A549 (cell line): Measurements from ENCODE around the gene FBXO11. TPM values are rescaled to one million over a fixed set of nuclear protein-coding genes. Genes with fewer than 3 reads are reported as not detected.

Source experiments
- ATAC-seq, 2 experiments: fragments of 200-7000 bp in 1 of 2; fragments of >200 bp in 1 of 2; cut with Nextera tagmentation in 1 of 2; cut with Tn5 transposase in 1 of 2; 3 replicates each; pipeline versions ENCODE4 v1.8.0 to v1.9.1; 2018 to 2020; ENCODE audit warnings: mild to moderate bottlenecking in 1 of 2, moderate library complexity in 1 of 2
- CTCF ChIA-PET: fragments of 300-600 bp; sonication (Branson Sonifier 250); formaldehyde crosslinking; extraction: SDS; loops from one replicate; lab custom pipeline; 2021; ENCODE audit warnings: antibody characterized with exemption, inconsistent platforms; lab: Yijun Ruan, JAX
- POLR2A ChIA-PET: fragments of 350-600 bp; formaldehyde crosslinking; extraction: SDS; loops from one replicate; lab custom pipeline; 2021; ENCODE audit warnings: antibody characterized with exemption, inconsistent platforms; lab: Yijun Ruan, JAX
- DNase-seq, 2 experiments: peaks; one replicate each; pipeline versions ENCODE4 v3.0.0 to v3.0.0-alpha.2; 2011 to 2016; ENCODE audit warnings: low read depth in 1 of 2, low spot score in 1 of 2
- FAIRE-seq: peaks from 2 replicates; lab custom pipeline; 2011; peaks lifted over from hg19 to GRCh38; lab: Jason Lieb, UNC
- H3K27ac ChIP-seq, 2 experiments: fragments of >200 bp; sonication (Bioruptor Twin); formaldehyde crosslinking; 3 replicates each; pipeline ENCODE4 v1.5.1; 2016 to 2017
- H3K4me1 ChIP-seq: fragments of >200 bp; sonication (Bioruptor Twin); formaldehyde crosslinking; 3 replicates; pipeline ENCODE4 v1.6.1; 2016
- H3K4me2 ChIP-seq: fragments of >200 bp; sonication (Bioruptor Twin); formaldehyde crosslinking; 3 replicates; pipeline ENCODE4 v1.6.1; 2016
- H3K4me3 ChIP-seq: fragments of >200 bp; sonication (Bioruptor Twin); formaldehyde crosslinking; 3 replicates; pipeline ENCODE4 v1.5.1; 2016
- H3K9me3 ChIP-seq: fragments of >200 bp; sonication (Bioruptor Twin); formaldehyde crosslinking; 3 replicates; pipeline ENCODE4 v1.6.1; 2016
- CHD4 ChIP-seq: fragments of 200-600 bp; sonication (generic); IDR thresholded peaks from 2 replicates; pipeline ENCODE4 v1.6.1; 2016; ENCODE audit warnings: antibody characterized with exemption, mild to moderate bottlenecking, borderline replicate concordance
- ESRRA ChIP-seq: fragments of 150-350 bp; IDR thresholded peaks from 2 replicates; pipeline ENCODE4 v1.6.1; 2014; ENCODE audit warnings: mild to moderate bottlenecking, low read length, borderline replicate concordance
- FOSB ChIP-seq: fragments of 250-450 bp; sonication (Bioruptor Pico); IDR thresholded peaks from 2 replicates; pipeline ENCODE4 v1.5.0; 2020; ENCODE audit warnings: mild to moderate bottlenecking, moderate library complexity
- HOXB13 ChIP-seq: fragments of 250-450 bp; sonication (Bioruptor Pico); IDR thresholded peaks from 2 replicates; pipeline ENCODE4 v1.5.0; 2020; ENCODE audit warnings: low read depth, mild to moderate bottlenecking, moderate library complexity
- HOXB5 ChIP-seq: fragments of 250-450 bp; sonication (Bioruptor Pico); IDR thresholded peaks from 2 replicates; pipeline ENCODE4 v1.5.0; 2020; ENCODE audit warnings: mild to moderate bottlenecking, moderate library complexity
- KDM1A ChIP-seq: fragments of 200-600 bp; sonication (generic); IDR thresholded peaks from 2 replicates; pipeline ENCODE4 v1.6.1; 2016; ENCODE audit warnings: low read depth, mild to moderate bottlenecking
- MAFK ChIP-seq: fragments of 450-650 bp; IDR thresholded peaks from 2 replicates; pipeline ENCODE4 v1.6.1; 2014; ENCODE audit not compliant: partially characterized antibody
- MYC ChIP-seq: IDR thresholded peaks from 2 replicates; pipeline ENCODE4 v1.6.1; 2012; ENCODE audit warnings: mild to moderate bottlenecking, inconsistent platforms, low read length, improper control_type of control experiment, borderline replicate concordance
- NPAS2 ChIP-seq: fragments of 250-450 bp; sonication (Bioruptor Pico); IDR thresholded peaks from 2 replicates; pipeline ENCODE4 v1.8.0; 2022; ENCODE audit warnings: mild to moderate bottlenecking, moderate library complexity, borderline replicate concordance
- PBX3 ChIP-seq: IDR thresholded peaks from 2 replicates; pipeline ENCODE4 v1.6.1; 2012
- RFX5 ChIP-seq: fragments of 450-650 bp; IDR thresholded peaks from 2 replicates; pipeline ENCODE4 v1.7.1; 2014; ENCODE audit warnings: antibody characterized with exemption, mild to moderate bottlenecking, moderate library complexity
- SMC3 ChIP-seq: fragments of >200 bp; sonication (Bioruptor Twin); formaldehyde crosslinking; IDR thresholded peaks from 3 replicates; pipeline ENCODE4 v1.6.1; 2018; ENCODE audit warnings: inconsistent platforms
- USF2 ChIP-seq: fragments of 450-650 bp; IDR thresholded peaks from 2 replicates; pipeline ENCODE4 v1.6.1; 2014; ENCODE audit warnings: antibody characterized with exemption
- ZFP36 ChIP-seq: fragments of 450-650 bp; IDR thresholded peaks from 2 replicates; pipeline ENCODE4 v1.6.1; 2014; ENCODE audit warnings: borderline replicate concordance; ENCODE audit not compliant: partially characterized antibody
- ZSCAN20 ChIP-seq: fragments of 250-450 bp; sonication (Bioruptor Pico); IDR thresholded peaks from 2 replicates; pipeline ENCODE4 v1.8.0; 2022; ENCODE audit warnings: mild to moderate bottlenecking, moderate library complexity
- WGBS: methylation state at CpG from one replicate; pipeline ENCODE4 v1.1.6; 2017; ENCODE audit errors: missing lambda C conversion rate; 5-methylcytosine and 5-hydroxymethylcytosine counted together
- polyA plus RNA-seq, 4 experiments: library from polyadenylated mRNA; depleted of rRNA in 3 of 4; stranded (reverse); fragments of >200 nt; fragmentation: RNase III in 1 of 4; extraction: RNeasy Plus Mini Kit Qiagen cat#74134 plus additional on column Dnase treatment in 1 of 4; gene quantifications; 2 replicates in 3 of 4; 3 replicates in 1 of 4; pipeline ENCODE4 v1.2.3, GENCODE V29; 2011 to 2017
- TF ChIP-seq, protein P1 (sequence below): fragments of 150-350 bp; IDR thresholded peaks from 2 replicates; pipeline ENCODE4 v1.6.1; 2014; ENCODE audit warnings: low read depth, mild to moderate bottlenecking, low read length
- TF ChIP-seq, protein P2 (sequence below): fragments of >200 bp; sonication (Bioruptor Twin); formaldehyde crosslinking; IDR thresholded peaks from 3 replicates; pipeline ENCODE4 v1.5.1; 2016
- TF ChIP-seq, protein P3 (sequence below): fragments of 250-450 bp; sonication (Bioruptor Pico); IDR thresholded peaks from 2 replicates; pipeline ENCODE4 v1.5.0; 2020; ENCODE audit warnings: low read depth, mild to moderate bottlenecking, moderate library complexity
- TF ChIP-seq, protein P4 (sequence below): fragments of >200 bp; sonication (Bioruptor Twin); formaldehyde crosslinking; IDR thresholded peaks from 3 replicates; pipeline ENCODE4 v1.6.1; 2016

The FBXO11 gene
- polyA plus RNA-seq, 2 of the 4 experiments (the other 2 are of a cell fraction): 51.1 to 61.4 TPM

- 84% methylated on average over 13 of the region's 13 CpGs for WGBS
- H3K9me3 ChIP-seq: no peaks in the 10 kb centered on the region
- ChIA-PET POLR2A (no interaction called here), CTCF (interaction anchor here (0.9 to 9.1 kb wide), 5 partner anchors 9 to 442 kb away, joined by 3 to 87 read pairs (median 3); no protein-coding TSS in a partner anchor)
- TF ChIP-seq RFX5 (no peak), CHD4 (no peak), MYC (no peak), HOXB13 (no peak), ZSCAN20 (CRISPR knock-in tag) (no peak), USF2 (no peak), ZFP36 (no peak), KDM1A (no peak), FOSB (CRISPR knock-in tag) (no peak), HOXB5 (no peak), PBX3 (no peak), ESRRA (no peak), SMC3 (no peak)
- TF ChIP-seq, protein P1, sequence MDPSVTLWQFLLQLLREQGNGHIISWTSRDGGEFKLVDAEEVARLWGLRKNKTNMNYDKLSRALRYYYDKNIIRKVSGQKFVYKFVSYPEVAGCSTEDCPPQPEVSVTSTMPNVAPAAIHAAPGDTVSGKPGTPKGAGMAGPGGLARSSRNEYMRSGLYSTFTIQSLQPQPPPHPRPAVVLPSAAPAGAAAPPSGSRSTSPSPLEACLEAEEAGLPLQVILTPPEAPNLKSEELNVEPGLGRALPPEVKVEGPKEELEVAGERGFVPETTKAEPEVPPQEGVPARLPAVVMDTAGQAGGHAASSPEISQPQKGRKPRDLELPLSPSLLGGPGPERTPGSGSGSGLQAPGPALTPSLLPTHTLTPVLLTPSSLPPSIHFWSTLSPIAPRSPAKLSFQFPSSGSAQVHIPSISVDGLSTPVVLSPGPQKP: no peak
- ATAC-seq (no peak), DNase-seq (no peak), FAIRE-seq (no peak)
- H3K27ac ChIP-seq: no peak overlapping the region
- peaks cover 4% of the 10 kb centered on the region; the same call in 1 of the 3 replicates for H3K4me1 ChIP-seq
- H3K4me3 ChIP-seq: no peak overlapping the region
- H3K4me2 ChIP-seq: no peak overlapping the region
Observed at GRCh38 chr2:47777277-47777937, 128.9 kb downstream of the FBXO11 start.

GRCh38 chr2:47774567-47774966, 131.7 kb downstream of the FBXO11 start:
- Histone ChIP-seq H3K4me1 (no peaks in the 10 kb centered on the region), H3K27ac (no peak overlapping the region), H3K4me3 (no peak overlapping the region), H3K4me2 (no peak overlapping the region), H3K9me3 (peaks cover 12% of the 10 kb centered on the region)
- FAIRE-seq (no peak), DNase-seq (no peak), ATAC-seq (no peak)
- CTCF ChIA-PET: interaction anchor here (0.7 to 1.4 kb wide), 4 partner anchors 9 to 337 kb away, joined by 3 to 6 read pairs (median 4); partner anchors contain the start of gene MSH6
- TF ChIP-seq, protein P2, sequence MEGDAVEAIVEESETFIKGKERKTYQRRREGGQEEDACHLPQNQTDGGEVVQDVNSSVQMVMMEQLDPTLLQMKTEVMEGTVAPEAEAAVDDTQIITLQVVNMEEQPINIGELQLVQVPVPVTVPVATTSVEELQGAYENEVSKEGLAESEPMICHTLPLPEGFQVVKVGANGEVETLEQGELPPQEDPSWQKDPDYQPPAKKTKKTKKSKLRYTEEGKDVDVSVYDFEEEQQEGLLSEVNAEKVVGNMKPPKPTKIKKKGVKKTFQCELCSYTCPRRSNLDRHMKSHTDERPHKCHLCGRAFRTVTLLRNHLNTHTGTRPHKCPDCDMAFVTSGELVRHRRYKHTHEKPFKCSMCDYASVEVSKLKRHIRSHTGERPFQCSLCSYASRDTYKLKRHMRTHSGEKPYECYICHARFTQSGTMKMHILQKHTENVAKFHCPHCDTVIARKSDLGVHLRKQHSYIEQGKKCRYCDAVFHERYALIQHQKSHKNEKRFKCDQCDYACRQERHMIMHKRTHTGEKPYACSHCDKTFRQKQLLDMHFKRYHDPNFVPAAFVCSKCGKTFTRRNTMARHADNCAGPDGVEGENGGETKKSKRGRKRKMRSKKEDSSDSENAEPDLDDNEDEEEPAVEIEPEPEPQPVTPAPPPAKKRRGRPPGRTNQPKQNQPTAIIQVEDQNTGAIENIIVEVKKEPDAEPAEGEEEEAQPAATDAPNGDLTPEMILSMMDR: no peak
- TF ChIP-seq NPAS2 (CRISPR knock-in tag) (no peak), HOXB13 (no peak), MAFK (no peak), USF2 (no peak)
- TF ChIP-seq, protein P3, sequence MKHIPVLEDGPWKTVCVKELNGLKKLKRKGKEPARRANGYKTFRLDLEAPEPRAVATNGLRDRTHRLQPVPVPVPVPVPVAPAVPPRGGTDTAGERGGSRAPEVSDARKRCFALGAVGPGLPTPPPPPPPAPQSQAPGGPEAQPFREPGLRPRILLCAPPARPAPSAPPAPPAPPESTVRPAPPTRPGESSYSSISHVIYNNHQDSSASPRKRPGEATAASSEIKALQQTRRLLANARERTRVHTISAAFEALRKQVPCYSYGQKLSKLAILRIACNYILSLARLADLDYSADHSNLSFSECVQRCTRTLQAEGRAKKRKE: no peak
- TF ChIP-seq, protein P1: no peak
- TF ChIP-seq, protein P4, sequence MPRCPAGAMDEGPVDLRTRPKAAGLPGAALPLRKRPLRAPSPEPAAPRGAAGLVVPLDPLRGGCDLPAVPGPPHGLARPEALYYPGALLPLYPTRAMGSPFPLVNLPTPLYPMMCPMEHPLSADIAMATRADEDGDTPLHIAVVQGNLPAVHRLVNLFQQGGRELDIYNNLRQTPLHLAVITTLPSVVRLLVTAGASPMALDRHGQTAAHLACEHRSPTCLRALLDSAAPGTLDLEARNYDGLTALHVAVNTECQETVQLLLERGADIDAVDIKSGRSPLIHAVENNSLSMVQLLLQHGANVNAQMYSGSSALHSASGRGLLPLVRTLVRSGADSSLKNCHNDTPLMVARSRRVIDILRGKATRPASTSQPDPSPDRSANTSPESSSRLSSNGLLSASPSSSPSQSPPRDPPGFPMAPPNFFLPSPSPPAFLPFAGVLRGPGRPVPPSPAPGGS: no peak
- POLR2A ChIA-PET: no interaction called here
